Hepatocyte (in vitro differentiated cells): ENCODE measurements around the gene SOD3. TPM values are rescaled to one million over a fixed set of nuclear protein-coding genes. Genes with fewer than 3 reads are reported as not detected.
A peak's percentile ranks its signal among the peaks of the same experiment; 100 is the strongest.

ENCODE experiments used
- DNase-seq: peaks from one replicate; pipeline ENCODE4 v3.0.0-alpha.2; 2016; ENCODE audit warnings: low spot score
- H2AFZ ChIP-seq: fragments of 200-600 bp; sonication (generic); 2 replicates; pipeline ENCODE4 v1.6.0; 2016; ENCODE audit warnings: antibody characterized with exemption, mild to moderate bottlenecking
- H3K27ac ChIP-seq: fragments of 200-600 bp; sonication (generic); 2 replicates; pipeline ENCODE4 v1.5.1; 2016; ENCODE audit warnings: mild to moderate bottlenecking
- H3K27me3 ChIP-seq: fragments of 200-600 bp; sonication (generic); 2 replicates; pipeline ENCODE4 v1.6.1; 2016
- H3K36me3 ChIP-seq: fragments of 200-600 bp; sonication (generic); replicated peaks from 2 replicates; pipeline ENCODE4 v1.5.1; 2016; ENCODE audit warnings: low read depth; ENCODE audit not compliant: insufficient read depth
- H3K4me1 ChIP-seq: fragments of 200-600 bp; sonication (generic); 2 replicates; pipeline ENCODE4 v1.5.1; 2016; ENCODE audit warnings: mild to moderate bottlenecking, moderate library complexity; ENCODE audit not compliant: insufficient read depth
- H3K4me2 ChIP-seq: fragments of 200-600 bp; sonication (generic); 2 replicates; pipeline ENCODE4 v1.6.0; 2016
- H3K4me3 ChIP-seq: fragments of 200-600 bp; sonication (generic); 2 replicates; pipeline ENCODE4 v1.5.1; 2016; ENCODE audit warnings: mild to moderate bottlenecking
- H3K79me2 ChIP-seq: fragments of 200-600 bp; sonication (generic); 2 replicates; pipeline ENCODE4 v1.6.0; 2017; ENCODE audit warnings: mild to moderate bottlenecking
- H3K9me2 ChIP-seq: fragments of 200-600 bp; sonication (generic); replicated peaks from 2 replicates; pipeline ENCODE4 v1.6.0; 2017; ENCODE audit warnings: mild to moderate bottlenecking; ENCODE audit not compliant: insufficient read depth
- H3K9me3 ChIP-seq: fragments of 200-600 bp; sonication (generic); 2 replicates; pipeline ENCODE4 v1.5.1; 2016; ENCODE audit warnings: low read depth, mild to moderate bottlenecking
- H4K20me1 ChIP-seq: fragments of 200-600 bp; sonication (generic); 2 replicates; pipeline ENCODE4 v1.6.0; 2016; ENCODE audit warnings: mild to moderate bottlenecking; ENCODE audit not compliant: insufficient read depth, poor library complexity, severe bottlenecking
- EZH2 ChIP-seq: fragments of 200-600 bp; sonication (generic); IDR thresholded peaks from 2 replicates; pipeline ENCODE4 v1.6.1; 2016; ENCODE audit warnings: antibody characterized with exemption, mild to moderate bottlenecking, borderline replicate concordance
- EZH2phosphoT487 ChIP-seq: fragments of 200-600 bp; sonication (generic); IDR thresholded peaks from one replicate; pipeline ENCODE4 v1.6.1; 2018; ENCODE audit warnings: antibody characterized with exemption, mild to moderate bottlenecking, low read depth, moderate library complexity; ENCODE audit not compliant: unreplicated experiment, severe bottlenecking
- WGBS: methylation state at CpG from one replicate; pipeline ENCODE4 v1.1.6; 2016; ENCODE audit warnings: low lambda C conversion rate; ENCODE audit errors: missing lambda C conversion rate; 5-methylcytosine and 5-hydroxymethylcytosine counted together
- polyA plus RNA-seq: library from polyadenylated mRNA; unstranded; fragments of >200 nt; fragmentation: Nextera tagmentation; extraction: Ambion mirVana; gene quantifications from 2 replicates; pipeline ENCODE4 v1.2.1, GENCODE V29; 2016
- total RNA-seq: library from RNA; depleted of rRNA; stranded (reverse); fragments of >200 nt; gene quantifications from 2 replicates; pipeline ENCODE4 v1.2.3, GENCODE V29; 2014
- TF ChIP-seq, protein P1 (sequence below): fragments of 200-600 bp; sonication (generic); IDR thresholded peaks from 2 replicates; pipeline ENCODE4 v1.5.1; 2016; ENCODE audit warnings: antibody characterized with exemption, mild to moderate bottlenecking; ENCODE audit not compliant: poor library complexity

The SOD3 gene
- total and polyA plus RNA-seq, 2 experiments from 2014 or later, result 7.5 to 20.3 TPM

DNA sequence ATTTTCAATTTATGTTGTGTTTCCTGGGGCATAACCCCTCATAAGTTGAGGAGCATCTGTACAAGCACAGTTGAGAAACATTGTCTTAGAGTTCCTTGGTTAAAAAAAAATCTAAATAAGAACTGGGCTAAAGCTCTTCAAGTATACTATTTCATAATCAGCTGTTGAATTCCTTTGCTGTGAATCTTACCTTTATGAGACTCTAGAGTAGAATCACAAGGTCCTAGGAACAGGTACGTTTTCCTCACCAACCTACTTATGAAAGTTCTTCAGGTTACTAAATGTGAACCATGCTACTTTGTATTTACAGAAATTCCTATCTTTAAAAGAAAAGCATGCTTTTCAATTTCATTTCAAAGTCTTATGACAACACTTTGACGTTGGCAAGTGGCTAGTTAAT is 20.9 kb upstream of the SOD3 start:
- DNase-seq, result peak; percentile 19
- H4K20me1 ChIP-seq, result no peaks in the 10 kb centered on the region
- no peaks in the 10 kb centered on the region for H3K9me2 ChIP-seq
- H2AFZ ChIP-seq, result no peak overlapping the region
- H3K27ac ChIP-seq, result no peak overlapping the region
- no peaks in the 10 kb centered on the region for H3K79me2 ChIP-seq
- peaks cover 5% of the 10 kb centered on the region for H3K4me1 ChIP-seq
- H3K27me3 ChIP-seq, result no peaks in the 10 kb centered on the region
- no peak overlapping the region for H3K4me3 ChIP-seq
- H3K4me2 ChIP-seq, result no peak overlapping the region
- WGBS, result 38% methylated on average over 2 of the region's 2 CpGs
- TF ChIP-seq EZH2, result no peak
- no peaks in the 10 kb centered on the region for H3K36me3 ChIP-seq
- H3K9me3 ChIP-seq, result no peaks in the 10 kb centered on the region

DNA sequence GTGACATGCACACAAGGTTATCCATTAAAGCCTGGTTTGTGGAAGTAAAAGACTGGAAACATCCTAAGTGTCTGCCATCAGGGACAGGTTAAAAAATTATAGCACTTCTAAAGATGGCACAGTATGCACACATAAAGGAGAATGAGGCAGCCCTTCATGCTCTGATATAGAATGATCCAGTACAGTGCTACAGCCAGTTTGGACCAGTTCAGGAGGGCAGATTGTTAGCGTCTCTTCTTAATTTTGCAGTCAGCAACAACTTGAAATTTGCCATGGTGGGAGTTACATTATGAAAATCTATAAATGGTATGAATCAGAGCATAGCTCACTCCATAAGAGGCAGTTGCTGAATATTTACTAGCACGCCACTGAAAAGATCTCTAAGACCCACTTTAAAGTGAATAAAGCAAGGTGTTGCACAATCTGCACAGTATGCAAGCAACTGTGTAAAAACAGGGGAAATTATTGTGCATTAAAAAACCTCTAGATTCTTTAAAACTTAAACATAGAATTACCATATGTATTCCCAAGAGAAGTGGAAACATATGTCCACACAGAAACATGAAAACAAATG is 20.3 kb upstream of the SOD3 start:
- WGBS, result 67% methylated on average over 2 of the region's 2 CpGs
- H3K9me2 ChIP-seq, result no peaks in the 10 kb centered on the region
- no peaks in the 10 kb centered on the region for H3K36me3 ChIP-seq
- no peak overlapping the region for H2AFZ ChIP-seq
- H3K27ac ChIP-seq, result no peak overlapping the region
- no peaks in the 10 kb centered on the region for H3K79me2 ChIP-seq
- H3K4me2 ChIP-seq, result no peak overlapping the region
- H3K4me1 ChIP-seq, result peaks cover 5% of the 10 kb centered on the region
- DNase-seq, result no peak
- no peaks in the 10 kb centered on the region for H3K27me3 ChIP-seq
- TF ChIP-seq EZH2 (no peak), EZH2phosphoT487 (no peak)
- TF ChIP-seq, protein P1, sequence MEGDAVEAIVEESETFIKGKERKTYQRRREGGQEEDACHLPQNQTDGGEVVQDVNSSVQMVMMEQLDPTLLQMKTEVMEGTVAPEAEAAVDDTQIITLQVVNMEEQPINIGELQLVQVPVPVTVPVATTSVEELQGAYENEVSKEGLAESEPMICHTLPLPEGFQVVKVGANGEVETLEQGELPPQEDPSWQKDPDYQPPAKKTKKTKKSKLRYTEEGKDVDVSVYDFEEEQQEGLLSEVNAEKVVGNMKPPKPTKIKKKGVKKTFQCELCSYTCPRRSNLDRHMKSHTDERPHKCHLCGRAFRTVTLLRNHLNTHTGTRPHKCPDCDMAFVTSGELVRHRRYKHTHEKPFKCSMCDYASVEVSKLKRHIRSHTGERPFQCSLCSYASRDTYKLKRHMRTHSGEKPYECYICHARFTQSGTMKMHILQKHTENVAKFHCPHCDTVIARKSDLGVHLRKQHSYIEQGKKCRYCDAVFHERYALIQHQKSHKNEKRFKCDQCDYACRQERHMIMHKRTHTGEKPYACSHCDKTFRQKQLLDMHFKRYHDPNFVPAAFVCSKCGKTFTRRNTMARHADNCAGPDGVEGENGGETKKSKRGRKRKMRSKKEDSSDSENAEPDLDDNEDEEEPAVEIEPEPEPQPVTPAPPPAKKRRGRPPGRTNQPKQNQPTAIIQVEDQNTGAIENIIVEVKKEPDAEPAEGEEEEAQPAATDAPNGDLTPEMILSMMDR, result no peak
- H3K4me3 ChIP-seq, result no peak overlapping the region
- H4K20me1 ChIP-seq, result no peaks in the 10 kb centered on the region
- no peaks in the 10 kb centered on the region for H3K9me3 ChIP-seq

DNA sequence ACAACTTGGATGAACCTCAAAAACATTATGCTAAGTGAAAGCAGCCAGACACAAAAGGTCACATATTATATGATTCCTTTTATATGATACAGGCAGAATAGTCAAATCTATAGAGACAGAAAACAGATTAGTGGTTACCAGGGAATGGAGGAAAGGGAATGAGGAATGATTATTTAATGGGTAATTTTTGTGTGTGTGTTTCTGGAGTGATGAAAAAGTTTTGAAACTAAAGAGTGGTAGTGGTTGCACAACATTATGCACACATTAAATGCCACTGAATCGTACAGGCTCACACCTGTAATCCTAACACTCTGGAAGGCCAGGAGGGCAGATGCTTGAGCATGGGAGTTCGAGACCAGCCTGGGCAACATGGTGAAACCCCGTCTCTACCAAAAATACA is 19.6 kb upstream of the SOD3 start:
- Histone ChIP-seq H2AFZ (no peak overlapping the region), H3K27ac (no peak overlapping the region), H3K9me3 (no peaks in the 10 kb centered on the region), H3K4me3 (no peak overlapping the region), H4K20me1 (no peaks in the 10 kb centered on the region), H3K9me2 (no peaks in the 10 kb centered on the region), H3K79me2 (no peaks in the 10 kb centered on the region), H3K36me3 (no peaks in the 10 kb centered on the region), H3K4me2 (no peak overlapping the region), H3K4me1 (peaks cover 5% of the 10 kb centered on the region), H3K27me3 (no peaks in the 10 kb centered on the region)
- WGBS, result 91% methylated on average over 3 of the region's 3 CpGs
- TF ChIP-seq, protein P1, result no peak
- TF ChIP-seq EZH2phosphoT487 (no peak), EZH2 (no peak)
- no peak for DNase-seq

DNA sequence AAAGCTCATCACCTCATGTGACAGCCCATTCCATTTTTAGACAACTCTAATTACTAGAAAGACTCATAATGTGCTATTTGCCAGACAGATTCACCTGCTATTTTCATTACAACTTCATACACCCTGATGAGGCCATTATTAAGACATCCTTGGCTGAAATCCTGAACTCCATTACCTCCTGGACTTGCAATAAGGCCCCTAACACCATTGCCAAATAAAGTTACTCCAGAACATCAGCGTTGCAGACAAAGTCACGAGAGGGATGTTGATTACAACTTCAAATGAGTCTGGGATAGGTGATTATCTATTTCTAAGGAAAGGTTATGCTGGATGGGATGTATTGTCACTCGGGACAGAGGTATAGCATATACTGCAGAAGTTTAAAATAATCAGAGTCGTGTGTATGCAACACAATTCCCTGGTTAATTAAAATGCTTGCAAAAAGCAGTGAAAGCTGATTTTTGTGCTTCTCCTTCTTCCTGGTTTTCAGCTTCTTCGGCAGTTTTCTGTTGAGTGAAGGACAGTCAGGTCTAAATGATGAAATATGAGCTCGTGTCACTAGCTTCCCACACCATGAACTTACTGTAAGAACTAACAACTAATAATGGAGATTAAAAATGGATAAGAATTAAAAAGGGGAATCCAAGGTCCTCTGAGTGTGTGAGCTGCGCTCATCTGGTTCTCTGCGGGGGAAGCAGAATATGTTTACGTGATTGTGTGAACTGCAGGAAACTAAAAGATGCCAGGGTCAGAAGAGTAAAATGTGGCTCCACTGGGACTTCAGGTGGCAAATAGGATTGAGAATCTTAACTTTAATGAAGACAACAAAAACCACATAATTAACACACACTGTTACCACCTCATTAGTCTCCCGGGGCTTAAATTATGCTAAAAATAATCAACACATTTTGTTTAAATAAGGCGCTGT is 17.6 kb upstream of the SOD3 start:
- TF ChIP-seq EZH2phosphoT487 (no peak), EZH2 (no peak)
- TF ChIP-seq, protein P1, result no peak
- no peak for DNase-seq
- no peaks in the 10 kb centered on the region for H3K79me2 ChIP-seq
- H3K4me1 ChIP-seq, result peaks cover 5% of the 10 kb centered on the region
- no peak overlapping the region for H3K4me3 ChIP-seq
- no peak overlapping the region for H3K4me2 ChIP-seq
- H3K27ac ChIP-seq, result no peak overlapping the region
- no peaks in the 10 kb centered on the region for H3K36me3 ChIP-seq
- no peaks in the 10 kb centered on the region for H3K9me2 ChIP-seq
- no peaks in the 10 kb centered on the region for H4K20me1 ChIP-seq
- WGBS, result 45% methylated on average over 11 of the region's 11 CpGs
- H3K9me3 ChIP-seq, result no peaks in the 10 kb centered on the region
- H3K27me3 ChIP-seq, result no peaks in the 10 kb centered on the region
- no peak overlapping the region for H2AFZ ChIP-seq
